ENCODE data around the gene CAPN13. TPM values are rescaled to one million over a fixed set of nuclear protein-coding genes. Genes with fewer than 3 reads are reported as not detected.

Gene CAPN13
- total and polyA plus RNA-seq, 2 donors (not counting 1 experiment from before 2014, with no cell fraction given), result not detected

GRCh38 chr2:30673127-30673526 lies 134.1 kb downstream of the CAPN13 start:
- no peak overlapping the region for H2AFZ ChIP-seq (ENCODE audit: insufficient read depth, low read depth, low read length, poor library complexity, severe bottlenecking)
- Mint-ChIP-seq H3K4me3 (no peak overlapping the region), H3K4me1 (peaks cover 4% of the 10 kb centered on the region), H3K9me3 (ENCODE audit: insufficient read depth) (peaks cover 7% of the 10 kb centered on the region), H3K27ac (no peak overlapping the region), H3K27me3 (peaks cover 15% of the 10 kb centered on the region)
- H3K4me2 ChIP-seq (replicated peaks; ENCODE audit: low read depth, low read length, poor library complexity, severe bottlenecking), result no peak overlapping the region
- DNase-seq, result no peak
- H3K27ac ChIP-seq (ENCODE audit: low read length in 2 of 2), result no peak overlapping the region
- no peak for ATAC-seq (ENCODE audit: low read depth)
- no peaks in the 10 kb centered on the region for H3K4me1 ChIP-seq (ENCODE audit: control insufficient read depth in 2 of 2, insufficient read depth in 2 of 2, low read length in 2 of 2)
- H3K9me3 ChIP-seq (ENCODE audit: control extremely low read depth in 1 of 3, control insufficient read depth in 2 of 3, insufficient read depth in 1 of 3, low read length in 2 of 3), result peaks cover 3 to 20% (median 13%) of the 10 kb centered on the region in 3 donors
- CTCF ChIA-PET, result no interaction called here
- no peaks in the 10 kb centered on the region for H3K79me2 ChIP-seq (ENCODE audit: control insufficient read depth, insufficient read depth, low read length)
- POLR2A ChIA-PET, result no interaction called here
- H3K27me3 ChIP-seq (replicated peaks in 1 of 4; ENCODE audit: control extremely low read depth in 1 of 4, control insufficient read depth in 3 of 4, insufficient read depth in 4 of 4, low read length in 3 of 4), result peaks cover 0 to 3% (median 0%) of the 10 kb centered on the region in 4 experiments
- no peak overlapping the region for H3K4me3 ChIP-seq (ENCODE audit: control extremely low read depth in 1 of 5, extremely low read depth in 1 of 5, insufficient read depth in 1 of 5, low read depth in 2 of 5, low read length in 4 of 5)
- H3K9ac ChIP-seq (ENCODE audit: low read length), result no peak overlapping the region
- intact Hi-C loops (cut with micrococcal nuclease), result no loop called here
- WGBS (ENCODE audit: insufficient coverage), result no CpG with 5 or more reads among the region's 4 CpGs
- no peaks in the 10 kb centered on the region for H4K20me1 ChIP-seq (ENCODE audit: control insufficient read depth, insufficient read depth, low read length, poor library complexity, severe bottlenecking)
- no peak for TF ChIP-seq EZH2 (IDR thresholded peaks at IDR 0.05; ENCODE audit: borderline replicate concordance, insufficient read depth, low read depth, low read length, poor library complexity, severe bottlenecking)
- TF ChIP-seq CTCF (IDR thresholded peaks at IDR 0.05), result no peak
- H3K36me3 ChIP-seq (replicated peaks in 1 of 2; ENCODE audit: control extremely low read depth in 1 of 2, control insufficient read depth in 1 of 2, extremely low read depth in 1 of 2, insufficient read depth in 2 of 2, low read length in 1 of 2), result no peaks in the 10 kb centered on the region

Small RNA genes lying within 50 kb of the gene (small RNA-seq; reads per million reads assigned to genes)
- not detected for gene AC092569.1 (ENCODE audit: insufficient read length, low read depth, low replicate concordance)
